CD4-positive, alpha-beta T cell (primary cell): Measurements from ENCODE around the gene CFAP20DC. TPM values are rescaled to one million over a fixed set of nuclear protein-coding genes. Genes with fewer than 3 reads are reported as not detected.

Source experiments
- ATAC-seq: fragments of 200-7000 bp; cut with Tn5 transposase; one replicate; pipeline ENCODE4 v1.10.0; 2022; ENCODE audit warnings: mild to moderate bottlenecking; ENCODE audit not compliant: poor library complexity
- CTCF ChIA-PET: fragments of 350-600 bp; sonication (Branson Sonifier 250); formaldehyde crosslinking; loops from one replicate; lab custom pipeline; 2021; ENCODE audit warnings: antibody characterized with exemption, inconsistent platforms; lab: Charles Lee
- POLR2A ChIA-PET: fragments of 350-600 bp; sonication (Branson Sonifier 250); formaldehyde crosslinking; loops from one replicate; lab custom pipeline; 2021; ENCODE audit warnings: antibody characterized with exemption, inconsistent platforms; lab: Charles Lee
- DNase-seq, 14 experiments: peaks; one replicate each; pipeline ENCODE4 v3.0.0-alpha.2; 2013 to 2020; ENCODE audit warnings: mixed read lengths in 2 of 14
- H3K27ac ChIP-seq, 2 donors: one replicate each; pipeline versions ENCODE4 v1.5.1 to v1.7.0; 2013; ENCODE audit warnings: low read length in 2 of 2, low read depth in 1 of 2, mild to moderate bottlenecking in 1 of 2
- H3K27me3 ChIP-seq, 2 experiments: 1 replicate in 1 of 2; 2 replicates in 1 of 2; pipeline versions ENCODE4 v1.6.1 to v1.7.0; 2013; ENCODE audit warnings: low read length in 2 of 2, control low read depth in 1 of 2, mild to moderate bottlenecking in 1 of 2, moderate library complexity in 1 of 2; ENCODE audit not compliant: insufficient read depth in 2 of 2, control insufficient read depth in 1 of 2
- H3K36me3 ChIP-seq: one replicate; pipeline ENCODE4 v1.6.1; 2013; ENCODE audit warnings: low read length, control low read depth; ENCODE audit not compliant: insufficient read depth
- H3K4me1 ChIP-seq: one replicate; pipeline ENCODE4 v1.6.1; 2013; ENCODE audit warnings: low read length, control low read depth; ENCODE audit not compliant: insufficient read depth
- H3K4me3 ChIP-seq: one replicate; pipeline ENCODE4 v1.5.1; 2013; ENCODE audit warnings: mild to moderate bottlenecking, low read length, moderate library complexity
- H3K9me3 ChIP-seq, 2 experiments: 1 replicate in 1 of 2; 2 replicates in 1 of 2; pipeline versions ENCODE4 v1.6.1 to v1.7.0; 2013; ENCODE audit warnings: low read length in 2 of 2, mild to moderate bottlenecking in 2 of 2, control low read depth in 1 of 2, moderate library complexity in 1 of 2; ENCODE audit not compliant: control insufficient read depth in 1 of 2, insufficient read depth in 1 of 2
- H3K27ac Mint-ChIP-seq: one replicate; pipeline ENCODE4 v1.8.0; 2020; ENCODE audit warnings: mixed read lengths
- H3K27me3 Mint-ChIP-seq: one replicate; pipeline ENCODE4 v1.8.0; 2021; ENCODE audit warnings: mixed read lengths
- H3K36me3 Mint-ChIP-seq: one replicate; pipeline ENCODE4 v1.8.0; 2021; ENCODE audit warnings: low read depth, mixed read lengths
- H3K4me1 Mint-ChIP-seq: one replicate; pipeline ENCODE4 v1.8.0; 2021; ENCODE audit warnings: low read depth, mixed read lengths
- H3K4me3 Mint-ChIP-seq: one replicate; pipeline ENCODE4 v1.8.0; 2020; ENCODE audit warnings: mild to moderate bottlenecking, mixed read lengths
- H3K9me3 Mint-ChIP-seq: one replicate; pipeline ENCODE4 v1.8.0; 2020; ENCODE audit warnings: mixed read lengths
- intact Hi-C, 2 experiments: fragments of 100-400 bp; cut with DNase I in 1 of 2; cut with micrococcal nuclease in 1 of 2; formaldehyde crosslinking; loops; one replicate each; pipeline versions ENCODE4 v1.15.1 to v1.9.0; 2023 to 2025; cut with DNase I, micrococcal nuclease
- total RNA-seq, 174 experiments: library from RNA in 2 of 174; stranded (reverse) in 2 of 174; gene quantifications; one replicate each; pipeline ENCODE4 v1.2.3 and lab custom pipeline; 2021 to 2026
- TF ChIP-seq, protein P1 (sequence below): fragments of 200-600 bp; IDR thresholded peaks from one replicate; pipeline ENCODE4 v1.8.0; 2022; ENCODE audit warnings: antibody characterized with exemption, mild to moderate bottlenecking

The CFAP20DC gene
- total RNA-seq, 2 experiments from 2014 or later = 0.11 to 0.20 TPM

DNA sequence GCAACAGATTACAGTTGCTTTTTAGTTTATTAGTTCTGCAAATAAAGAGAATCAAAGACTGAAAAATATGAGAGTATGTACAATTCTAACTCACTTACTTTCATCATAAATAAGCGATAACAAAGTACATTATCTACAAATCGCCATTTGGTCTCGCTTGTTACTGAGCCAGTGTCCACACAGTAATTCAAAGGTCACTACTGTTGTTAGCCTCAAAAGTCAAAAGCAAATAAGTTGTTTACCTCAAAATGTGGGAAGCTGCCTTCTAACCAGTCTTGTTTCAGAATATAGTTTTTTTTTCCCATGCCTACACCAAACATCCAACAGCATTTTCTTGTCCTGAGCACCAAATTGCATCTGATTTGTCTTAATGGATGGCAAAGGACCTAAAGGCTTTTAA lies 255.9 kb downstream of the CFAP20DC start:
- no peak overlapping the region for H3K4me3 ChIP-seq
- POLR2A ChIA-PET = no interaction called here
- no peaks in the 10 kb centered on the region for H3K27me3 Mint-ChIP-seq
- H3K4me3 Mint-ChIP-seq = no peak overlapping the region
- intact Hi-C loops = no loop called here
- TF ChIP-seq, protein P1, sequence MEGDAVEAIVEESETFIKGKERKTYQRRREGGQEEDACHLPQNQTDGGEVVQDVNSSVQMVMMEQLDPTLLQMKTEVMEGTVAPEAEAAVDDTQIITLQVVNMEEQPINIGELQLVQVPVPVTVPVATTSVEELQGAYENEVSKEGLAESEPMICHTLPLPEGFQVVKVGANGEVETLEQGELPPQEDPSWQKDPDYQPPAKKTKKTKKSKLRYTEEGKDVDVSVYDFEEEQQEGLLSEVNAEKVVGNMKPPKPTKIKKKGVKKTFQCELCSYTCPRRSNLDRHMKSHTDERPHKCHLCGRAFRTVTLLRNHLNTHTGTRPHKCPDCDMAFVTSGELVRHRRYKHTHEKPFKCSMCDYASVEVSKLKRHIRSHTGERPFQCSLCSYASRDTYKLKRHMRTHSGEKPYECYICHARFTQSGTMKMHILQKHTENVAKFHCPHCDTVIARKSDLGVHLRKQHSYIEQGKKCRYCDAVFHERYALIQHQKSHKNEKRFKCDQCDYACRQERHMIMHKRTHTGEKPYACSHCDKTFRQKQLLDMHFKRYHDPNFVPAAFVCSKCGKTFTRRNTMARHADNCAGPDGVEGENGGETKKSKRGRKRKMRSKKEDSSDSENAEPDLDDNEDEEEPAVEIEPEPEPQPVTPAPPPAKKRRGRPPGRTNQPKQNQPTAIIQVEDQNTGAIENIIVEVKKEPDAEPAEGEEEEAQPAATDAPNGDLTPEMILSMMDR = no peak
- no peak overlapping the region for H3K27ac Mint-ChIP-seq
- peaks cover 0 to 4% of the 10 kb centered on the region in 2 experiments for H3K27me3 ChIP-seq
- ATAC-seq (no peak), DNase-seq (no peak)
- peaks cover 0 to 4% of the 10 kb centered on the region in 2 experiments for H3K9me3 ChIP-seq
- H3K36me3 ChIP-seq = no peaks in the 10 kb centered on the region
- H3K4me1 ChIP-seq = no peaks in the 10 kb centered on the region
- H3K9me3 Mint-ChIP-seq = no peaks in the 10 kb centered on the region
- no peaks in the 10 kb centered on the region for H3K36me3 Mint-ChIP-seq
- no peak overlapping the region for H3K27ac ChIP-seq
- no peaks in the 10 kb centered on the region for H3K4me1 Mint-ChIP-seq
- CTCF ChIA-PET = no interaction called here

DNA sequence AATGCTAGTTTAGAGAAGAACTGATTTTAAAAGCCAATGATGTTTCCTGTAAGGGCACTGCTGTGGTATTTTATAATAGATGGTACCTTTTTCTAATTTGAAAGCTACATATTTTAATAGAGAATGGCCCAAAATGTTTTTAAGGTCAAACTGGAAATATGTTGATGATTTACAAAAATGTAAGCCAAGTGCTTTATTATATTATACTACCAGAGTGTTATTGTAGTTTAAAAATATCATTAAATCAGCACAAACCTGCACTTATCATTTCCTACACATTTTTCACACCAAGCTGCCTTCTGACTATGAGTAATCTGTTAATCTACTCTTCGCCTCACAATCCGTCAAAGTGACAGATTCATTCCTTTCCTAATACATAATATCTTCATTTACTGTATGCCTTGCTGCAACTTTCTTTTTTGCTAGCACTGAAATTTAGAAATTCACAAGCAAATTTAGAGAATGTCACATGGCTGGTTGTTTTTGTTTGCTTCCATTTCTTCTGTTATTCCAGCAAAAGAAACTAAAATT lies 256.8 kb downstream of the CFAP20DC start:
- Histone ChIP-seq H3K4me3 (no peak overlapping the region), H3K27me3 (peaks cover 0 to 4% of the 10 kb centered on the region in 2 experiments), H3K9me3 (peaks cover 0 to 4% of the 10 kb centered on the region in 2 experiments), H3K4me1 (no peaks in the 10 kb centered on the region), H3K27ac (no peak overlapping the region), H3K36me3 (no peaks in the 10 kb centered on the region)
- no peak overlapping the region for H3K4me3 Mint-ChIP-seq
- H3K36me3 Mint-ChIP-seq = no peaks in the 10 kb centered on the region
- ChIA-PET CTCF (no interaction called here), POLR2A (no interaction called here)
- no peaks in the 10 kb centered on the region for H3K9me3 Mint-ChIP-seq
- ATAC-seq = no peak
- H3K27me3 Mint-ChIP-seq = no peaks in the 10 kb centered on the region
- H3K27ac Mint-ChIP-seq = no peak overlapping the region
- no peak for DNase-seq
- intact Hi-C loops = no loop called here
- TF ChIP-seq, protein P1 = no peak
- no peaks in the 10 kb centered on the region for H3K4me1 Mint-ChIP-seq

DNA sequence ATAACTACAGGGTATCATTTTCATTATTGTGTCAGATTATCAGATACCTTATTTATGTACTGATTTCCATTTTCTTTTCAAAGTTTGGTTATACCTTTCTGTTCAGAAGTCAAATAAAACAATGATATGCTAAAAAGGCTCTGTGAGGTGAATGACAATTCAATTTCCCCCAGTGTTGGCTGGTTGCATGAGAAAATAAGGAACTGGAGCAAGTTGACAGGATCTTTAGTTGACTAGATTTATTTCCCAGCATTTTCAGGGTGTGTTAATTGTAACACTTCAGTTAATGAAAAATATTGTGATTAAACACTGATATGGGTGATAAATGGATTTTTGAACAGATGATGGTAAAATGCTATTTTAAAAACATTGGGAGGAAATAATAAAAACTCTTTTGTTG lies 260.4 kb downstream of the CFAP20DC start:
- H3K9me3 Mint-ChIP-seq = peaks cover 2% of the 10 kb centered on the region
- no peak for ATAC-seq
- no peaks in the 10 kb centered on the region for H3K36me3 Mint-ChIP-seq
- no peak for DNase-seq
- no peaks in the 10 kb centered on the region for H3K27me3 Mint-ChIP-seq
- H3K27me3 ChIP-seq = no peaks in the 10 kb centered on the region
- no peak overlapping the region for H3K4me3 Mint-ChIP-seq
- H3K9me3 ChIP-seq = no peaks in the 10 kb centered on the region
- H3K27ac ChIP-seq = no peak overlapping the region
- H3K4me3 ChIP-seq = no peak overlapping the region
- TF ChIP-seq, protein P1 = no peak
- H3K4me1 Mint-ChIP-seq = no peaks in the 10 kb centered on the region
- H3K27ac Mint-ChIP-seq = no peak overlapping the region
- POLR2A ChIA-PET = no interaction called here
- intact Hi-C loops = no loop called here
- CTCF ChIA-PET = no interaction called here
- no peaks in the 10 kb centered on the region for H3K36me3 ChIP-seq
- no peaks in the 10 kb centered on the region for H3K4me1 ChIP-seq
